Activated CD8-positive, alpha-beta memory T cell treated with anti-CD3 and anti-CD28 coated beads, Interleukin-2, amount 50 U/mL, for 48 hours (primary cell): Measurements from ENCODE around the gene CYP27A1.
"Not testable (repeated sequence)": the region's sequence is repeated elsewhere in the genome, so short reads cannot be mapped to it uniquely, and the experiment has no call there.

Experiments used
- DNase-seq: peaks from one replicate; pipeline ENCODE4 v3.0.0-alpha.2; 2020

CYP27A1 gene

GRCh38 chr2:218781691-218782527 is at the start of gene CYP27A1:
Gene CYP27A1 (plus strand): TSS chr2:218782147. CDS start chr2:218782183, 36 bp downstream.
- peak; percentile 52 for DNase-seq

- DNase-seq = no peak
Observed at GRCh38 chr2:218732761-218733158, 49.2 kb upstream of the CYP27A1 start.

GRCh38 chr2:218733171-218734021 is 48.6 kb upstream of the CYP27A1 start:
- peak; percentile 50 for DNase-seq

- DNase-seq = peak; percentile 25
Observed at GRCh38 chr2:218734190-218734975, 47.6 kb upstream of the CYP27A1 start.

GRCh38 chr2:218736531-218736930 is 45.4 kb upstream of the CYP27A1 start:
- DNase-seq = no peak

GRCh38 chr2:218743068-218743467 is 38.9 kb upstream of the CYP27A1 start:
- no peak for DNase-seq

- no peak for DNase-seq
Observed at GRCh38 chr2:218744615-218745014, 37.3 kb upstream of the CYP27A1 start.

GRCh38 chr2:218745160-218745558 is 36.8 kb upstream of the CYP27A1 start:
- no peak for DNase-seq

GRCh38 chr2:218745559-218746469 is 36.1 kb upstream of the CYP27A1 start:
- no peak for DNase-seq

- DNase-seq = no peak
Observed at GRCh38 chr2:218746470-218746795, 35.5 kb upstream of the CYP27A1 start.

GRCh38 chr2:218746960-218747359 is 35.0 kb upstream of the CYP27A1 start:
- no peak for DNase-seq

GRCh38 chr2:218748741-218749441 is 33.1 kb upstream of the CYP27A1 start:
- DNase-seq = no peak

- DNase-seq = no peak
Observed at GRCh38 chr2:218754201-218754600, 27.7 kb upstream of the CYP27A1 start.

GRCh38 chr2:218754781-218755180 is 27.2 kb upstream of the CYP27A1 start:
- DNase-seq = no peak

- DNase-seq = no peak
Observed at GRCh38 chr2:218755198-218755566, 26.8 kb upstream of the CYP27A1 start.

- DNase-seq = no peak
Observed at GRCh38 chr2:218755567-218756404, 26.2 kb upstream of the CYP27A1 start.

GRCh38 chr2:218756599-218757377 is 25.2 kb upstream of the CYP27A1 start:
- DNase-seq = no peak

GRCh38 chr2:218761795-218762194 is 20.2 kb upstream of the CYP27A1 start:
- no peak for DNase-seq

- DNase-seq = not testable (repeated sequence)
Observed at GRCh38 chr2:218772759-218773158, 9.2 kb upstream of the CYP27A1 start.

GRCh38 chr2:218773881-218774280 is 8.1 kb upstream of the CYP27A1 start:
- DNase-seq = no peak
